ENCODE data around the gene TOGARAM2. TPM values are rescaled to one million over a fixed set of nuclear protein-coding genes. Genes with fewer than 3 reads are reported as not detected.

Gene TOGARAM2
- total RNA-seq, 2 experiments from 2014 or later, result 1.2 to 2.0 TPM

DNA sequence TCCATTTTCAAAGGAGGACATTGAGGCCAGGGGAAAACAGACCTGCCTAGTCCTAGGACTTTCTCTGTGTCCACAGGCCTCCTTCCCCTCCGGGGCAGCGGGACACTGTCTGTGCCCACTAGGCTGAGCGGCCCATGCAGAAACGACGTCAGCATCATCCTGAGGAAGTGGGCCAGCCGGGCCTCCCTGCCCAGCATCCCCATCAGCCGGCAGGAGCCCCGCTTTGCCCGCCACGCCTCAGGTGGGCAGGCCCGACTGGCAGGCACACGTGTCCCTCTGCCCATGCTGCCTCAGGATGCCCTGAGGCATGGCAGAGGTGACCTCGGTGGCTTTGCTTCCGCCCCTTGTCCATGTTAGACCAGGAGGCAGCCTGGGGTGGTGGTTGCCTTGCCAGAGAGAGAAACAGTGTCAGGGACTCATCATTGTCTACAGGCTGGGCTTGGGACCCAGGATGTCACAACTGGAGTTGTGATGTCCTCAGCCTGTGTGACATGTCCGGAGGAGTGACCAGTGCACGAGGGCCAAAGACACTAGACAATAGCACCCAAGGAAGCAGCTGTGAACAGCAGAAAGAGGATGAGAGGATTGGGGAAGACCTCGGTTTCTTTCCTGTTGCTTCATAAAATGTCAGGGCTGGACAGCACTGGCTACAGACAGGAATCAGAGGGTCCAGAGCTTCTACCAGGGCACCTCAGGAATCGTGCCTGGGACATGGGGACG lies 36.8 kb downstream of the TOGARAM2 start:
- Mint-ChIP-seq H3K9me3 (no peaks in the 10 kb centered on the region), H3K36me3 (ENCODE audit: low read depth) (no peaks in the 10 kb centered on the region), H3K4me1 (ENCODE audit: low read depth) (peaks cover 47% of the 10 kb centered on the region), H3K27me3 (ENCODE audit: low read depth) (no peaks in the 10 kb centered on the region), H3K27ac (peak overlapping the region; percentile 62), H3K4me3 (no peak overlapping the region)
- intact Hi-C loops (cut with micrococcal nuclease), result loop anchor here (10.0 kb wide), 2 partner anchors 983 to 1127 kb away; partner anchors contain the start of gene YPEL5
- CTCF ChIA-PET, result interaction anchor here (0.5 kb wide), 1 partner anchor 86 kb away, joined by 3 read pairs; no protein-coding TSS in a partner anchor
- no peak for DNase-seq

DNA sequence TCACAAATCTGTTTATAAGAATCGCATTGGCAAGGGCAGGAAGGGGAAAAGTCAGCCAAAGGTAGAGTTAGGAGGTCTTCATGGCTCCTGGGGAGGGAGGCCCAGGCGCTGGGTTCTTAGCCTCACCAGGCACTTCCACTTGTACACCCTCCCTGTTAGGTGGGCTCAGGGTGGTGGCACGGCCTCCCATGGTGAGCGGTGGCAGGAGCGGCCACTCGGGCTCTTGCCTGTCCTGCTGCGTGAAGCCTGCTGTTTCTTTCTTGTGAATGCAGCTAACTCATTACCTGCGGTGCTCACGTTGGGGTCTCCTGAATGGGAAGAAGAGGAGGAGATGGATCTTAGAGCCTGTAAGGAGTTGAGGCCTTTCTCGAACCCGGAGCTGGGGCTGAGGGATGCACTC lies 40.8 kb downstream of the TOGARAM2 start:
- intact Hi-C loops (cut with micrococcal nuclease), result no loop called here
- DNase-seq, result no peak
- H3K36me3 Mint-ChIP-seq (ENCODE audit: low read depth), result no peaks in the 10 kb centered on the region
- H3K9me3 Mint-ChIP-seq, result no peaks in the 10 kb centered on the region
- CTCF ChIA-PET, result no interaction called here
- peaks cover 8% of the 10 kb centered on the region for H3K4me1 Mint-ChIP-seq (ENCODE audit: low read depth)
- no peak overlapping the region for H3K27ac Mint-ChIP-seq
- H3K27me3 Mint-ChIP-seq (ENCODE audit: low read depth), result no peaks in the 10 kb centered on the region
- no peak overlapping the region for H3K4me3 Mint-ChIP-seq

DNA sequence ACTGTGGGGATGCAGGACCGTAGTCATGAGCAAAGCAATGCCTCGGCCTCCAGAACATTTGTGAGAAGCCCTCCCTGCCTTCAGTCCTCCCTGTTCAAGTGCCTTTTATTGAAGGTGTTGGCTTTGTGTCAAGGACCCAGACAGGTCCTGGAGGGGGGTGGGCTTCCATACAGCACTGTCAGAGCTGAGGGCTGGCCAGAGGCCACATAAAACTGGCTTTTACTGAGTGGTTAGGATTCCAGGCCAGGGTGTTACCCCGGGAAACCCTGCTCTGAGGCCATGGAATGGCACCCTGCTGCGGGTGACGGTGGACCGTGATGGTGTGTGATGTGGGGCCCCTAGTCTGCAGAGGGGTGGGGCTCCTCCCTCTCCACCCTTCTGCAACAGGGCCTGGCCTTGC lies 41.6 kb downstream of the TOGARAM2 start:
- no peak for DNase-seq
- intact Hi-C loops (cut with micrococcal nuclease), result no loop called here
- Mint-ChIP-seq H3K27ac (no peak overlapping the region), H3K4me3 (no peak overlapping the region), H3K9me3 (no peaks in the 10 kb centered on the region), H3K36me3 (ENCODE audit: low read depth) (no peaks in the 10 kb centered on the region), H3K27me3 (ENCODE audit: low read depth) (no peaks in the 10 kb centered on the region), H3K4me1 (ENCODE audit: low read depth) (peaks cover 7% of the 10 kb centered on the region)
- CTCF ChIA-PET, result no interaction called here

DNA sequence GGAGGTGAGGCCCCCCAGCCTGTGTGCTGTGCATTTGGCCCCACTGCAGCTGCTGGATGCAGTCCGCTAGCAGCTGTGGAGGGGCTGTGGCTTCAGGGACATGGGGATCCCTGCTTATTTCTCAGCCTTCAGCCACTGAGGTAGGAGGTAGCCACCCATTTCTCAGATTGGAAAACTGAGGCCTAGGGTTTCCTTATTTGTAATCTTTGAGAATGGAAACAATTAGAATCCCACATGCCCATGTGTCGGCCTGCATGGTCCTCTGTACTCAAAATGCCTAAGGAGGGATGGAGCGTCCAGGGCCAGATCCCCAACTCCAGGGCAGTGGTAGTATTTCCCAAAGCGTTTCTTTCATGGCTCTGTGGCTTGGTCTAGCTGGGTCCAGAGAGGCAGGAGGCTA lies 42.1 kb downstream of the TOGARAM2 start:
- H3K27ac Mint-ChIP-seq, result no peak overlapping the region
- CTCF ChIA-PET, result no interaction called here

DNA sequence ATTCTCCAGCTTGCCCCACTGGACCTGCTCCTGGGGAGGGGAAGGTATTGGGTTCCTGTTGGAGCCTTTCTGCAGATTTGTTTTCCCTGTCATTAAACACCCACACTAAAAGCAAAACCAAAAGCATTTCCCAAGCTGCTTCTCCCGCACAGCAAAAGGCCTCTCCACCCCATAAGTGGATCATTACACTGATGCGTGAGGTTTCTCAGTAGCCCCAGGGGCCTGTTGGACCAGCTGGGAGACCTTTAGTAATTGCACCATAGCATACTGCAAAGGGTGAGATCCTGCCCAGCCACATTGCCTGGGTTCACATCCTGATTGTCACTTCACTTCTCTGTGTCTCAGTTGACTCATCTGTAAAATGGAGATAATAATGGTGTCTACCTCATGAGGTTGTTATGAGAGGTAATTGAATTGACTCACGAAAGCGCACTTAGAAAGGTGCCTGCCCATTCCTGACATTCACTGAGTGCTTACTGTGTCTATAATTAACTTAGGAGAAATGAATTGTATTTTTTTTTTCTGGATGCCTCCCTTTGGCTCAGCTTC lies 43.9 kb downstream of the TOGARAM2 start:
- no peak for DNase-seq
- H3K36me3 Mint-ChIP-seq (ENCODE audit: low read depth), result no peaks in the 10 kb centered on the region
- no peak overlapping the region for H3K27ac Mint-ChIP-seq
- no peaks in the 10 kb centered on the region for H3K9me3 Mint-ChIP-seq
- CTCF ChIA-PET, result no interaction called here
- H3K27me3 Mint-ChIP-seq (ENCODE audit: low read depth), result no peaks in the 10 kb centered on the region
- no peak overlapping the region for H3K4me3 Mint-ChIP-seq
- intact Hi-C loops (cut with micrococcal nuclease), result no loop called here
- H3K4me1 Mint-ChIP-seq (ENCODE audit: low read depth), result no peaks in the 10 kb centered on the region

More for the DNA sequence above, 42.1 kb downstream of the TOGARAM2 start:
- DNase-seq, result no peak
- Mint-ChIP-seq H3K4me3 (no peak overlapping the region), H3K9me3 (no peaks in the 10 kb centered on the region), H3K27me3 (ENCODE audit: low read depth) (no peaks in the 10 kb centered on the region), H3K36me3 (ENCODE audit: low read depth) (no peaks in the 10 kb centered on the region), H3K4me1 (ENCODE audit: low read depth) (peaks cover 2% of the 10 kb centered on the region)
- intact Hi-C loops (cut with micrococcal nuclease), result no loop called here

DNA sequence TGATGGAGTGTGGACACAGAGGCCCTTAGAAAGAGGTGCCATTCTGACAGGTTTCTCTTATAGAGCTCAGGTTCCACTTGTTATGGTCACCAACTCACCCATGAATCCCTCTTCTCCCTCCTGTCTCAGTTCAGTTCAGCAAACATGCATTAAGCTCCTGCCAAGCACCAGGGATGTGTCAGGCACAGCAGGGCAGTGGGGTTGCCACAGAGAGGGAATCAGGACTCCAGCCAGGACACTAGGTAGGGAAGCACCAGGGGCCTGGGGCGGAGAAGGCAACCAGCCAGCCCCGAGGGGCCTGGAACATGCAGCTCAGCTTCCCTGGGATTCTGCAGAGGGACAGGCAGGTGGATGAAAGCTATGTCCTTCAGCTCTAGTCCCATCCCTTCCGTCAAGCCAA lies 44.6 kb downstream of the TOGARAM2 start:
- Mint-ChIP-seq H3K27ac (no peak overlapping the region), H3K27me3 (ENCODE audit: low read depth) (no peaks in the 10 kb centered on the region), H3K4me1 (ENCODE audit: low read depth) (no peaks in the 10 kb centered on the region), H3K9me3 (no peaks in the 10 kb centered on the region), H3K36me3 (ENCODE audit: low read depth) (no peaks in the 10 kb centered on the region), H3K4me3 (no peak overlapping the region)
- CTCF ChIA-PET, result interaction anchor here (1.0 to 1.4 kb wide), 3 partner anchors 10 to 15 kb away, joined by 4 to 5 read pairs (median 4); no protein-coding TSS in a partner anchor
- intact Hi-C loops (cut with micrococcal nuclease), result no loop called here
- no peak for DNase-seq

DNA sequence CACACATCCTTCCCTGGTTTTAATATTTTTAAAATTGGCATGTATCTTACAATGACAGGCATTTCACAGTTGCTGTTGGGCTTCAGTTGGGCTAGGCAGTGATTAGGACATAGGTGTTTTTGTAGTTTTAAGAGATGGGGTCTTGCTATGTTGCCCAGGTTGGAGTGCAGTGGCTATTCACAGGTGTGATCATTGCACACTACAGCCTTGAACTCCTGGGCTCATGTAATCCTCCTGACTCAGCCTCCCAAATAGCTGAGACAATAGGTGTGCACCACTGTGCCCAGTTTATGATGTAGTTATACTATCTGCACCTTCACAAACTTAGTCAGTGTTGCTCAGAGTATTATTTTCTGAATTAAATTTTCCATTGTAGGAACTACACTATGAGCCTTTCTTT lies 49.9 kb downstream of the TOGARAM2 start:
- H3K4me1 Mint-ChIP-seq (ENCODE audit: low read depth), result peaks cover 5% of the 10 kb centered on the region
- DNase-seq, result no peak
- no peaks in the 10 kb centered on the region for H3K9me3 Mint-ChIP-seq
- CTCF ChIA-PET, result no interaction called here
- H3K4me3 Mint-ChIP-seq, result no peak overlapping the region
- no peaks in the 10 kb centered on the region for H3K27me3 Mint-ChIP-seq (ENCODE audit: low read depth)
- H3K27ac Mint-ChIP-seq, result no peak overlapping the region
- H3K36me3 Mint-ChIP-seq (ENCODE audit: low read depth), result no peaks in the 10 kb centered on the region
- intact Hi-C loops (cut with micrococcal nuclease), result no loop called here

DNA sequence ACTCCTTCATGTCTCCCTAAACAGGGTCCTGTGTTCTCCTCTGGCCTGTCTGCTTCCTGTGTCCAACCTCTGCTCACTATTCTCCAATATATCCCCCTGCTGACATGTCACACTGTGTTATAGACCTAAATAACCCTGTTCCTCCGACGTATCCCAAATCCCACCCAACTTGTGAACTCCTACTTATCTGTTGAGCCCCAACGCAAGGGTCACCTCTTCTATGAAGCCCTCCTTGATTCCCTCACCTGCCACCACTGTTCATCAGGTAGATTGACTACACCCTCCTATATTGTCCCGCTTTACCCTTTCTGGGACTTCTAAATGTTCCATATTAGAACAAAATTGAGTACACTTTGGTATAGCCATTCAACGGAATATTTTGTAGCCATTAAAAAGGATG lies 51.1 kb downstream of the TOGARAM2 start:
- H3K9me3 Mint-ChIP-seq, result no peaks in the 10 kb centered on the region
- CTCF ChIA-PET, result no interaction called here
- no peak overlapping the region for H3K27ac Mint-ChIP-seq
- intact Hi-C loops (cut with micrococcal nuclease), result no loop called here
- no peak for DNase-seq
- H3K36me3 Mint-ChIP-seq (ENCODE audit: low read depth), result no peaks in the 10 kb centered on the region
- H3K4me1 Mint-ChIP-seq (ENCODE audit: low read depth), result peaks cover 5% of the 10 kb centered on the region
- no peaks in the 10 kb centered on the region for H3K27me3 Mint-ChIP-seq (ENCODE audit: low read depth)
- H3K4me3 Mint-ChIP-seq, result no peak overlapping the region

DNA sequence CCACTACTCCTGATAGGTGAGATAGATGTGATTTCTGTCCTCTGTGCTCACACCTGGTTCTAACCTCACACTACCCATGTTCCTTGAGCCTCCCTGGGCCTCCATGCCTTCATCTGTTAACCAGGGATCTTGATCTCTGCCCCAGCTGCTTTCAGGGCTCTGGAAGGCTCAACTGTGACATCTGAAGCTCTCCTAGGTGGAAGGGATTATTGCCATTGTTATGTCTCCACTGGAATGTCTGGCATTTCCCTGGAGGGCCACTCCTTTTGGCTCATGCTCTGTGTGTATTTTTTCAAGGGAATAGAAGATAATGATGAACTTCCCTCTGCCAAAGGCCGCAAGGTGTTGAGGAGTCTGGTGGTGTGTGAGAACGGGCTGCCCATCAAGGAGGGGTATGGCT lies 52.1 kb downstream of the TOGARAM2 start:
- no peaks in the 10 kb centered on the region for H3K9me3 Mint-ChIP-seq
- no peaks in the 10 kb centered on the region for H3K36me3 Mint-ChIP-seq (ENCODE audit: low read depth)
- DNase-seq, result no peak
- H3K27me3 Mint-ChIP-seq (ENCODE audit: low read depth), result no peaks in the 10 kb centered on the region
- intact Hi-C loops (cut with micrococcal nuclease), result no loop called here
- H3K4me1 Mint-ChIP-seq (ENCODE audit: low read depth), result peaks cover 5% of the 10 kb centered on the region
- no peak overlapping the region for H3K4me3 Mint-ChIP-seq
- H3K27ac Mint-ChIP-seq, result no peak overlapping the region
- CTCF ChIA-PET, result no interaction called here

DNA sequence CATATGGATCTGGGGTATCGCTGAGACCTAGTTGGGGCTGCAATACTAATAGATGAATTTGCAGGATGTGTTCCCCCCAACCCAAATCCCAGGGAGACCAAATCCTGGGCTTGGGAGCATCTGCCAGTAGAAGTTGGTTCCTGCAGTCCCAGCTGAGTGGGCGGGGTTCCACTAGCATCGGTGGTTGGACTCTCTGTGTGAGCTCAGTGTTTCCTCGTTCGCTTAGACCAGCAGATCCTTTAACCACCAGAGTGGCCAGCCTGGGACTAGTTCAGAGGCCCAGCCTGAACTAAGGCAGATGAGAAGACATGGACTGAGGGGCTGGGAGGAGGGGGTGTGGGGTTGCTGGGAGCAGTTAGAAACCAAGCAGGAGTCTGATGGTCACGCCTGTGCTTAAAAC lies 52.6 kb downstream of the TOGARAM2 start:
- intact Hi-C loops (cut with micrococcal nuclease), result no loop called here
- Mint-ChIP-seq H3K36me3 (ENCODE audit: low read depth) (no peaks in the 10 kb centered on the region), H3K9me3 (no peaks in the 10 kb centered on the region), H3K4me3 (no peak overlapping the region), H3K27ac (no peak overlapping the region), H3K27me3 (ENCODE audit: low read depth) (no peaks in the 10 kb centered on the region), H3K4me1 (ENCODE audit: low read depth) (peaks cover 5% of the 10 kb centered on the region)
- CTCF ChIA-PET, result no interaction called here
- DNase-seq, result no peak

DNA sequence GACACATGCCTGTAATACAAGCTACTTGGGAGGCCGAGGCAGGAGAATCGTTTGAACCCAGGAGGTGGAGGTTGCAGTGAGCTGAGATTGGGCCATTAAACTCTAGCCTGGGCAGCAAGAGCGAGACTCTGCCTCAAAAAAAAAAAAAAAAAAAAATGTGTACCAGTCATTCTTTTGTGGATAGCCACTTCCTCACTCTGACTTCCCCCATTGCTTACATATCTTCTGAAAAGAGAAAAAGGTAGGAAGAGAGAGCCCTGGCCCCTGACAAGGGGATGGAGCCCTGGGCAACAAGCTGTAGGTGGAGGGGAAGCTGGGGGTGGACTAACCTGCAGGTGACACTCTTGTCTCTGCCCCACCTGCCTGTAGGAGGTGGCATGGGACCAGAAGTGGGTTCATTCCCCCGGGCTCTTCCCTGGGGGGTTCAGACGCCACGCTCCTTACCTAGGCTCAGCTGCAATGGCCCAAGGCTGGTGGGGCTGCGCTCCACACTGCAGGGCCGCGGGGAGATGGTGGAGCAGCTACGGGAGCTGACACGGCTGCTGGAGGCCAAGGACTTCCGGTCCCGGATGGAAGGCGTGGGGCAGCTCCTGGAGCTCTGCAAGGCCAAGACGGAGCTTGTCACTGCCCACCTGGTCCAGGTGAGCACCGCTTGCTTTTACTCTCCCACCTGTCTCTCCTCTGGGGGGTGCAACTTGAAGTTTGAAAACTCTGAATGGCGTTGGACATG lies 54.1 kb downstream of the TOGARAM2 start:
- intact Hi-C loops (cut with micrococcal nuclease), result no loop called here
- no peak for DNase-seq
- Mint-ChIP-seq H3K4me3 (no peak overlapping the region), H3K9me3 (no peaks in the 10 kb centered on the region), H3K36me3 (ENCODE audit: low read depth) (no peaks in the 10 kb centered on the region), H3K27me3 (ENCODE audit: low read depth) (no peaks in the 10 kb centered on the region), H3K27ac (no peak overlapping the region), H3K4me1 (ENCODE audit: low read depth) (peaks cover 5% of the 10 kb centered on the region)
- CTCF ChIA-PET, result interaction anchor here (0.6 to 0.9 kb wide), 3 partner anchors 20 to 1865 kb away, joined by 3 to 4 read pairs (median 3); no protein-coding TSS in a partner anchor

DNA sequence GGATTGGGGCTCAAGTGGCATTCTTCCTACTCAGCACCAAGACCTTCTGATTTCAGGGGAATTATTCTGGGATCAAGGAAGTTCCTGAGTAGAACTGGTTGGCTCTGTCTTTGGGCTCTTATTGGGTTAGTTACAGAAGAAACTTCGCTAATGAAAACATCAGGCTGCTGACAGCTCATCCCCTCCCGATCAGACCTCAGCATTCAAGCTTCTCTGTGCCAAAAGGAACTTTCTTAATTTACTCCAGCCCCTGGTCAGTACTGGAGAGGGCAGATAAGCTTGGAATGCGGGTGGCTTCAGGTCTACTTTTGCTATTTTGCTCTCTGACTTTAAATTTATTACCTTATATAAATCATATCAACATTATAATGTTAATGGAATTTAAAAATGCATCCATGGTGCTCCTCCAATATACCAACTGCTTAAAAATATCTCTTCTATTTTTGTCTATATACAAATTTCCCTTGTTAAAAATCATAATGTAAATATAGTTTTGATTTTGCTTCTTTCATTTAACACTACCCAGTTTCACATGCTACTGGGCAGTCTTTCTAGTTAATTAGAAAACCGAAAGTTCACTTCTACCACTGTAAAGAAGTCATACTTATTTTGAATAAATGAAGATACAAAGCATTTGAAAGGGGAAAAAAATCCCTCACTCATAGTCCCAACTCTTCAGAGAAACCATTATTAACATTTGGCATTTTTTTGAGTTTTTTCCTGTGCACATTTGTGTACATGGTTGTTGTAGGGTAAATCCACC lies 58.8 kb downstream of the TOGARAM2 start:
- Mint-ChIP-seq H3K27me3 (ENCODE audit: low read depth) (no peaks in the 10 kb centered on the region), H3K9me3 (no peaks in the 10 kb centered on the region), H3K36me3 (ENCODE audit: low read depth) (no peaks in the 10 kb centered on the region), H3K4me1 (ENCODE audit: low read depth) (peaks cover 2% of the 10 kb centered on the region), H3K27ac (no peak overlapping the region), H3K4me3 (no peak overlapping the region)
- CTCF ChIA-PET, result interaction anchor here (0.6 kb wide), 1 partner anchor 21 kb away, joined by 3 read pairs; no protein-coding TSS in a partner anchor
- intact Hi-C loops (cut with micrococcal nuclease), result no loop called here
- no peak for DNase-seq

Data from activated naive CD4-positive, alpha-beta T cell treated with anti-CD3 and anti-CD28 coated beads for 36 hours (primary cell).